Chondrocyte (in vitro differentiated cells): Measurements from ENCODE around the gene SLC7A9. TPM values are rescaled to one million over a fixed set of nuclear protein-coding genes. Genes with fewer than 3 reads are reported as not detected.
A peak's percentile ranks its signal among the peaks of the same experiment; 100 is the strongest.

Experiments used
- DNase-seq: peaks from one replicate; pipeline ENCODE4 v3.0.0; 2021; ENCODE audit warnings: mixed read lengths, low spot score
- H3K27ac Mint-ChIP-seq: one replicate; pipeline ENCODE4 v1.8.0; 2021; ENCODE audit warnings: mild to moderate bottlenecking, moderate library complexity, mixed read lengths; ENCODE audit not compliant: unreplicated experiment
- H3K27me3 Mint-ChIP-seq: 2 replicates; pipeline ENCODE4 v1.8.0; 2021; ENCODE audit warnings: low read depth, mixed read lengths
- H3K36me3 Mint-ChIP-seq: 2 replicates; pipeline ENCODE4 v1.8.0; 2021; ENCODE audit warnings: low read depth, mixed read lengths
- H3K4me1 Mint-ChIP-seq: 2 replicates; pipeline ENCODE4 v1.8.0; 2021; ENCODE audit warnings: low read depth, mild to moderate bottlenecking, mixed read lengths
- H3K4me3 Mint-ChIP-seq: one replicate; pipeline ENCODE4 v1.8.0; 2021; ENCODE audit warnings: mild to moderate bottlenecking, moderate library complexity, mixed read lengths; ENCODE audit not compliant: unreplicated experiment
- H3K9me3 Mint-ChIP-seq: 2 replicates; pipeline ENCODE4 v1.8.0; 2021; ENCODE audit warnings: low read depth, mixed read lengths
- long read RNA-seq: library from polyadenylated mRNA; stranded (forward); transcript quantifications from one replicate; pipeline ENCODE4 v2.0.0, GENCODE V29; 2021
- total RNA-seq: library from RNA; stranded (reverse); gene quantifications from 3 replicates; pipeline ENCODE4 v1.2.1, GENCODE V29; 2021
- TF ChIP-seq, protein P1 (sequence below): fragments of 200-600 bp; sonication (generic); IDR thresholded peaks from 2 replicates; pipeline ENCODE4 v1.5.0; 2021; ENCODE audit warnings: antibody characterized with exemption, mild to moderate bottlenecking, moderate library complexity

SLC7A9 gene
- total RNA-seq = 0.35 to 0.60 TPM (median 0.41 TPM) in 3 replicates
- long read RNA-seq = 0 reads

DNA sequence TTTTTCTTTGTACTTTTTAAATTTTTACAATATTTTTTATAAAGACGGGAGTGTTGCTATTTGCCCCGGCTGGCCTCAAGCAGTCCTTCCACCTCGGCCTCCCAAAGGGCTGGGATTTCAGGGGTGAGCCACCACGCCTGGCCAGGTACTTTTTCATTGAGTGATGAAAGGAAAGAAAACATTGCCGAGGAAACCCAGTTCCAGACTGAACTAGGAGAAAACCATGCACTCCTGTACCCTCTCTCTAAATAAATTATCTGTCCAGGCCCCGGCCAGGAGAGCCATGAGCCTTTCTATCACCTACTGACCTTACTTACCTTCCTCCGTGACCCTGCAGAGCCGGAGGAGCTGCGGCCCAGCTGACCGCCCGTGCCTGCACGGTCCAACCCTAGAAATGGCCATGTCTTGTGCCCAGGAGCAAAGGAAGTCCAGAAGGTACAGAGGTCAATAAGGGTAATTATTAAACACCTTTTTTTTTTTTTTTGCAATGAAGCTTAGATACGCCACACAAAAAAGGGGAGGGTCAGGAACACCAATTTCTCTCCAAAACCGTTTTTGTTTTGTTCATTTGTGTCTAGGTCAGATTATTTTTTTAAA is at the start of gene SLC7A9:
SLC7A9 (minus strand) TSS at position 399 of the 597 bp plus-strand sequence. CDS start 1,233 bp downstream, outside the sequence.
- Mint-ChIP-seq H3K9me3 (no peaks in the 10 kb centered on the region), H3K4me1 (no peaks in the 10 kb centered on the region), H3K4me3 (no peak within 1 kb of the TSS), H3K27ac (no peak within 1 kb of the TSS), H3K27me3 (no peaks in the 10 kb centered on the region), H3K36me3 (no peaks in the 10 kb centered on the region)
- DNase-seq = peak; percentile 60
- TF ChIP-seq, protein P1, sequence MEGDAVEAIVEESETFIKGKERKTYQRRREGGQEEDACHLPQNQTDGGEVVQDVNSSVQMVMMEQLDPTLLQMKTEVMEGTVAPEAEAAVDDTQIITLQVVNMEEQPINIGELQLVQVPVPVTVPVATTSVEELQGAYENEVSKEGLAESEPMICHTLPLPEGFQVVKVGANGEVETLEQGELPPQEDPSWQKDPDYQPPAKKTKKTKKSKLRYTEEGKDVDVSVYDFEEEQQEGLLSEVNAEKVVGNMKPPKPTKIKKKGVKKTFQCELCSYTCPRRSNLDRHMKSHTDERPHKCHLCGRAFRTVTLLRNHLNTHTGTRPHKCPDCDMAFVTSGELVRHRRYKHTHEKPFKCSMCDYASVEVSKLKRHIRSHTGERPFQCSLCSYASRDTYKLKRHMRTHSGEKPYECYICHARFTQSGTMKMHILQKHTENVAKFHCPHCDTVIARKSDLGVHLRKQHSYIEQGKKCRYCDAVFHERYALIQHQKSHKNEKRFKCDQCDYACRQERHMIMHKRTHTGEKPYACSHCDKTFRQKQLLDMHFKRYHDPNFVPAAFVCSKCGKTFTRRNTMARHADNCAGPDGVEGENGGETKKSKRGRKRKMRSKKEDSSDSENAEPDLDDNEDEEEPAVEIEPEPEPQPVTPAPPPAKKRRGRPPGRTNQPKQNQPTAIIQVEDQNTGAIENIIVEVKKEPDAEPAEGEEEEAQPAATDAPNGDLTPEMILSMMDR = no peak

DNA sequence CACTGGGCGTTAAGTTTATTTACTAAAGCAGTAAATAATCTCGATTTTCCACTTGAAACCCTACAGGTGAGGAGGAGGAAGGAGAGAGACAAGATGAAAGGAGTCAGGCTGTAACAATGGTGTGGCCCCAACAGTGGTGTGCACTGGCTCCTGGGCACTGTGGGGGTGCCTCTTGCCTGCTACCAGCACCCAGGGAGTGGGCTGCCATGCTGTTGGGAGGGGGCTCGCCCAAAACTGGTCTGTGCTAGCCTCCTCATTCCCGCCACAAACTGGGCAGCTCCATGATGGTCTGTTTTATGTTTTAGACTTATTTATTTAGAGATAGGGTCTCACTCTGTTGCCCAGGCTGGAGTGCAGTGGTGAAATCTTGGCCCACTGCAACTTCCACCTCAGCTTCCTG is 49.8 kb upstream of the SLC7A9 start:
- Mint-ChIP-seq H3K27ac (no peak overlapping the region), H3K4me3 (no peak overlapping the region), H3K9me3 (no peaks in the 10 kb centered on the region), H3K27me3 (no peaks in the 10 kb centered on the region), H3K4me1 (no peaks in the 10 kb centered on the region), H3K36me3 (peaks cover 16% of the 10 kb centered on the region)
- TF ChIP-seq, protein P1 = no peak
- no peak for DNase-seq

DNA sequence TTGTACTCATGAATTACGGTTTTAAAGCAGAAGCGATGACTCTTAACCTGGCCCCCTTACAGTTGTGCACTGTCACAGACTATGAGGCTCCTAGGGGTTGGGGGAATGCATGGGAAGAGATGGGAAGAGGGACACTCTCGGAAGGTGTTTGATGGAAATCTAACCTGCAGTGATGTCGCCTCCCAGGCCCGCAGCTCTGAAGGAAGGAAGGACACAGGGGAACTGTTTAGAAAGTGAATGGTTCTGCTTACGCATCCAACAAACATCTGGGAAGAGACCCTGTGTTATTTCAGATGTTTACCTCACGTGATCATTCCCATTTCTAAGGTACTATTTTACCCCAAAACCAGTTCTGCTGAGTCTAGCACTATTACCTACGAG is 48.0 kb upstream of the SLC7A9 start:
- Mint-ChIP-seq H3K4me3 (no peak overlapping the region), H3K4me1 (no peaks in the 10 kb centered on the region), H3K9me3 (no peaks in the 10 kb centered on the region), H3K27me3 (no peaks in the 10 kb centered on the region), H3K27ac (no peak overlapping the region), H3K36me3 (peaks cover 11% of the 10 kb centered on the region)
- TF ChIP-seq, protein P1 = no peak
- DNase-seq = no peak

DNA sequence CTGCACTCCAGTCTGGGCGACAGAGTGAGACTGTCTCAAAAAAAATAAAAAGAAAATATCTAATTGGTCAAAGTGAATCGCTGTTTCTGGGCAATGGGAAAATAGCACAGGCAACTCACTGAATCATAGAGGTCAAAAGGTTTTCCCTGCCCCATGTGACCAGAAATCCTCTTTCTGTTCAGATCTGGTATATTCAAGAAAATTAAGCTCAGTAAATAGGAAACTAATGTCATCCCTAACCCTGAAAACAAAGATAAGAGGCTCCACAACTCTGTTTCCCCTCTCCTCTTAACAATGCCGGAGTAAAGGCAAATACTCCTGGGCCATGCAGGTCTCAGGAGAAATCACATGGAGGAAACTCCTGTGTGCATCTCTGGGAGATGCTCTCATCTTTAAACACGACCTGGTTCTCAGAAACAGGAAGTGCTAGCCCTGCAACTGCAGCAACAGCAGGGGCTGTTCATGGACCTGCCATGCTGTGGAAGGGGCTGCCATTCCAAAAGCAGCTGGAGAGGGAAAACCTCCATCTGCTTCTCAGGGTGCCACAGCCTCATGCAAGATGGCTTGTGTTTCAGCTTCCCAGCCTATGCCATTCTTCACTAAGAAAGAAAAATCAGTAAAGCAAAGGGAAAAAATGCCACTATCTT is 47.5 kb upstream of the SLC7A9 start:
- no peak overlapping the region for H3K4me3 Mint-ChIP-seq

DNA sequence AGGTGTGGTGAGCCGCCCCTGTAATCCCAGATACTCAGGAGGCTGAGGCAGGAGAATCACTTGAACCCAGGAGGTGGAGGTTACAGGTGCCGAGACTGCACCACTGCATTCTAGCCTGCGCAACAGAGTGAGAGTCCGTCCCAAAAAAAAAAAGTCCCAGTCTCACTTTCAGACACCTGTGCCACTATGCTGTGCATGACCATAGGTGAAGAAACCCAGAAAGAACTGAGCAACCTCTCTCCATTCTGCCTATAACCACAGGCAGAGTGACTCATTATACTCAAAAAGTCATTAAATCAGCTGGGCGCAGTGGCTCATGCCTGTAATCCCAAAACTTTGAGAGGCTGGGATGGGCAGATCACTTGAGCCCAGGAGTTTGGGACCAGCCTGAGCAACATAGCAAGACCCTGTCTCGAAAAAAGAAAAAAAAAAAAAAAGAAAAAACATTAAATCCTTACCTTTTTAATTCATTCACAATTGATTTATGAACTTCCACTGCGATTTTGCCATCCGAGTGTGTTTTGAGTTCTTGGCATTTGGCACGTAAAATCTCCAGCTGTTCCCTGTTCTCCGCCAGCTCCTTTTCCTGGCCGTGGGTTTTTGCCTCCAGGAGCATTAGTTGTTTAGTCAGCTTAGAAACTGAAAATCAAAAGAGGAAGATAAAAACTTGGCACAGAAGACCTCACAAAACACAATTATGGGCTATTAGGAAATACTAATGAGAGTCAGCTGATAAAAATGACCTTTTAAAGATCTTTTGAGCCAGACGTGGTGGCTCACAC is 45.5 kb upstream of the SLC7A9 start:
- Mint-ChIP-seq H3K36me3 (peaks cover 16% of the 10 kb centered on the region), H3K4me3 (no peak overlapping the region), H3K9me3 (no peaks in the 10 kb centered on the region), H3K27ac (no peak overlapping the region), H3K4me1 (no peaks in the 10 kb centered on the region), H3K27me3 (no peaks in the 10 kb centered on the region)
- TF ChIP-seq, protein P1 = no peak
- DNase-seq = no peak

More for the DNA sequence above, 47.5 kb upstream of the SLC7A9 start:
- Mint-ChIP-seq H3K27ac (no peak overlapping the region), H3K27me3 (no peaks in the 10 kb centered on the region), H3K36me3 (peaks cover 11% of the 10 kb centered on the region), H3K9me3 (no peaks in the 10 kb centered on the region), H3K4me1 (no peaks in the 10 kb centered on the region)
- no peak for DNase-seq
- TF ChIP-seq, protein P1 = no peak
